OCI-M2 (cell line): ENCODE results near the gene NPHP4.
"Not testable (repeated sequence)": the region's sequence is repeated elsewhere in the genome, so short reads cannot be mapped to it uniquely, and the experiment has no call there.

ENCODE experiments used
- DNase-seq: peaks from one replicate; lab custom pipeline; 2025; ENCODE audit not compliant: unreplicated experiment; lab: John Stamatoyannopoulos, UW

The NPHP4 gene

DNA sequence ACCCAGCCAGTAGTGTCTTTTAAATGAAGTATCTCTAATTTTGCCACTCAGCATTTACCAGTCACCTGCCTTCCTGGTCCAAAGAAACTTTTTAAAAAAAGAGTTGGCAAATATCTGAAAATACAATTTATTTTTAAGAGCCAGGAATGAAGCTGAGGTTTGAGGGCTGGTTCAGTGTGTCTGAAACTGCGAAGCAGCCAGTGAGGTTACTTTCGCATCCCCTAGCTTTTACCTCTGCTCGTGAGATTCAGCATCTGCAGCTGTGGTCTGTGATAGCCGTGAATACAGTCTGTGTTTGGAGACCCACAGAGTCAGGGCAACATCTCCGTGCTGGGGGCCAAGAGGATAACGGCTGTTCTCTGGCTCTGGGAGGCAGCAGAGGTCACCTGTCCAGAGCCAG, 32.2 kb upstream of the NPHP4 start:
- DNase-seq, result no peak

DNA sequence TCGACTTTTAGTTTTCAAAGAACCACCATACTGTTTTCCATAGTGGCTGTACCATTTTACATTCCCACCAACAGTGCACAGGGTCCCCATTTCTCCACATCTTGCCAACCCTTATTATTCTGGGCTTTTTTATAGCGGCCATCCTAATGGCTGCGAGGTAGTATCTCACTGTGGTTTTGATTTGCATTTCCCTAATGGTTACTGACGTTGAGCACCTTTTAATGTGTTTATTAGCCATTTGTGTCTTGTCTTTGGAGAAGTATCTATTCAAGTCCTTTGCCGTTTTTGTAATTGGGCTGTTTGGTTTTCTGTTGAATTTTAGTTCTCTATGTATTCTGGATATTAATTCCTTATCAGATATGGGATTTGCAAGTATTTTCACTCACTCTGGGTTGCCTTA, 31.1 kb upstream of the NPHP4 start:
- no peak for DNase-seq

DNA sequence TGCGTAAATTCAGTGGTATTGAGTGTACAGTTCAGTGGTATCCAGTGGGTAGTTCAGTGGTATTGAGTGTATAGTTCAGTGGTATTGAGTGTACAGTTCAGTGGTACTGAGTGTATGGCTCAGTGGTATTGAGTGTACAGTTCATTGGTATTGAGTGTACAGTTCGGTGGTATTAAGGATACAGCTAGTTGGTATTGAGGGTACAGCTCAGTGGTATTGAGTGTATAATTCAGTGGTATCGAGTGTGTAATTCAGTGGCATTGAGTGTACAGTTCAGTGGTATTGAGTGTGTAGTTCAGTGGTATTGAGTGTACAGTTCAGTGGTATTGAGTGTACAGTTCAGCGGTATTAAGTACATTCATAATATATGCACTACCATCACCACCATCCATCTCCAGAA, 30.0 kb upstream of the NPHP4 start:
- DNase-seq, result no peak

DNA sequence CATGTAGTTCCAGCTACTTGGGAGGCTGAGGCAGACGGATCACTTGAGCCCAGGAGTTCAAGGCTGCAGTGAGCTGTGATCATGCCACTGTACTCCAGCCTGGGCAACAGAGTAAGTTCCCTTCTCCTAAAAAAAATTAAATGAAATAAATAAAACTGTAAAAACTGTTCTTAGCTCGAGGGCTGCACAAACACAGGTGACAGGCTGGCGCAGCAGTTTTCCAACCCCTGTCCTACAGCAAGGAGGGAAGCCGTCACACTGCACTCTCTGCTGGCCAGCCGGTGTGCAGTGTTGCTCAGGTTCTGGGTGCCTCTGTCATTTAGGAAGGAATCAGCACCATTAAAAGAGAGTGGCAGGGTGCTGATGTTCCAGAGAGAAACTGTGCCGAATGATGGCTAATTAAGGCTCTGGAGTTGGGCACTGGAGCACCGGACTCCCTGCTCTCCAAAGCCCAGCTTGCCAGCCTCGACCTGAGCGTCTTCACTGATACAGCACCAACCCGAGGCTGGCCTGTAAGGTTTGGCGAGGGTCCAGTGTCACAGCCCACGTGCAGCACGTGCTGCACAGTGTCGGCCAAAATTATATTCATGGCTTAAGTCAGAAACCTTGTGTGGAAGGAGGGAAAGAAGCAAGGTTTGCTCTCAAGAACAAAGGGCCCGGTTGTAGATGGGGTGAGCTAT, 27.1 kb upstream of the NPHP4 start:
- no peak for DNase-seq

DNA sequence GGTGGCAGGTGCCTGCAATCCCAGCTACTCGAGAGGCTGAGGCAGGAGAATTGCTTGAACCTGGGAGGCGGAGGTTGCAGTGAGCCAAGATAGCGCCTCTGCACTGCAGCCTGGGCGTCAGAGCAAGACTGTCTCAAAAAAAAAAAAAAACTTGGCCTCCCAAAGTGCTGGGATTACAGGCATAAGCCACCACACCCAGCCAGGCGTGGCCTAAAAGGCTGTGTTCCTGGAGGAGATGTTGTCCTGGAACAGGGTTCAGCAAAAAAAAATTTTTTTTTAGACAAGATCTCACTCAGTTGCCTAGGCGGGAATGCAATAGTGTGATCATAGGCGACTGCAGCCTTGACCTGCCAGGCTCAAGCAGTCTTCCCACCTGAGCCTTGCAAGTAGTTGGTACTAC, 25.4 kb upstream of the NPHP4 start:
- not testable (repeated sequence) for DNase-seq

- DNase-seq, result no peak
Observed at GRCh38 chr1:6016191-6016865, 24.1 kb upstream of the NPHP4 start.

GRCh38 chr1:6014130-6014999, 22.1 kb upstream of the NPHP4 start:
- DNase-seq, result no peak

DNA sequence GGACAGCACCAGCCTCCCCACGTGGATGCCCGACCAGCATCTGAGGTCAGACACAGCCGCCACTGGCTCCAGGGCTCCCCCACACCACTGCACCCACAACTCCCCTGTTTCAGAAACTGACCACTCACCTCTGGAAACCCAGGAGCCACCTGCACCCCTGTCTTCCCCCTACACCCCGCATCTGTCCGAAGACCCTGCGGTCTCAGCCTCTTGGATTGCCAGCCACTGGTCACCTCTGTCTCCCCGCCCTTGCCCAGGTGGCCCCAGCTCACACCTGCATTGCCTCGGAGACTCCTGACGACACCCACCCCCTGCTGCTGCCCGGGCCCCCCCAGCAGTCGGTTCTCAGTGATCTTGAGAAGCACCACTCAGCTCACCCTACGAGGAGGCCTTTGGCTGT, 21.3 kb upstream of the NPHP4 start:
- DNase-seq, result no peak

DNA sequence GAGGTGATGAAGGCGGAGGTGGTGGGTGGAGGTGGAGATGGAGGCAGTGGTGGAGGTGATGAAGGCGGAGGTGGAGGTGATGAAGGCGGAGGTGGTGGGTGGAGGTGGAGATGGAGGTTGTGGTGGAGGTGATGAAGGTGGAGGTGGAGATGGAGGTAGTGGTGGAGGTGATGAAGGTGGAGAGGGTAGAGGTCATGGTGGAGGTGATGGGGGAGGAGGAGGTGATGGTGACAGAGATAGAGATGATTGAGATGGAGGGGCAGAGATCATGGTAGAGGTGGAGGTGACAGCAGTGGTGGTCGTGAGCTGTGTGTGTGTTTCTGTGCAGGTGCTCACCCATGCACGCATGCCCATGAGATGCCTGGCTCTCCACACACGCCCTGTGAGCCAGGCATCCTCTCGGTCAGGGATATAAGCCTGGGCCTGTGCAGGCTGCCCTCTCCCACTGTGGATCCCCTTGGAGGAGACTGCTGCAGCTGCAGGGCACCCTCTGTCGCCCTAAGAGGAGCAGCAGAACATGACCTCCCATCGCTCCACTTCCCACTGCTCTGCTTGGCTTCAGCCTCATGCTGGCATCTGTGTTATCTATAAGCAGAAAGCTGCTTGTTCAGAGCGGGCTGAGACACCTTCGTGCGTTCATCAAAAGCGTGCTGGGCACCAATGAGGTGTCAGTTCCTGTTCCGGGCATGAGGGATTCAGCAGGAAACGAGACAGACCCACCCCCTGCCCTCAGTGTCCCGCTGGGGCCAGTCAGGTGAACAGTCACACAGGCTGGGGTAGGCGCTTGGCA, 20.5 kb upstream of the NPHP4 start:
- DNase-seq, result no peak

DNA sequence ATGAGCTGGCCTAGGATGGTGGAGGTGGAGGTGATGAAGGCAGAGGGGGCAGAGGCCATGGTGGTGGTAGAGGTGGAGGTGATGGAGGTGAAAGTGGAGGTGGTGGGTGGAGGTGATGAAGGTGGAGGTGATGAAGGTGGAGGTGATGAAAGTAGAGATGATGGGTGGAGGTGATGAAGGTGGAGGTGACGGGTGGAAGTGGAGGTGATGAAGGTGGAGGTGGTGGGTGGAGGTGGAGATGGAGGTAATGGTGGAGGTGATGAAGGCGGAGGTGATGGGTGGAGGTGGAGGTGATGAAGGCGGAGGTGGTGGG, 19.7 kb upstream of the NPHP4 start:
- no peak for DNase-seq

DNA sequence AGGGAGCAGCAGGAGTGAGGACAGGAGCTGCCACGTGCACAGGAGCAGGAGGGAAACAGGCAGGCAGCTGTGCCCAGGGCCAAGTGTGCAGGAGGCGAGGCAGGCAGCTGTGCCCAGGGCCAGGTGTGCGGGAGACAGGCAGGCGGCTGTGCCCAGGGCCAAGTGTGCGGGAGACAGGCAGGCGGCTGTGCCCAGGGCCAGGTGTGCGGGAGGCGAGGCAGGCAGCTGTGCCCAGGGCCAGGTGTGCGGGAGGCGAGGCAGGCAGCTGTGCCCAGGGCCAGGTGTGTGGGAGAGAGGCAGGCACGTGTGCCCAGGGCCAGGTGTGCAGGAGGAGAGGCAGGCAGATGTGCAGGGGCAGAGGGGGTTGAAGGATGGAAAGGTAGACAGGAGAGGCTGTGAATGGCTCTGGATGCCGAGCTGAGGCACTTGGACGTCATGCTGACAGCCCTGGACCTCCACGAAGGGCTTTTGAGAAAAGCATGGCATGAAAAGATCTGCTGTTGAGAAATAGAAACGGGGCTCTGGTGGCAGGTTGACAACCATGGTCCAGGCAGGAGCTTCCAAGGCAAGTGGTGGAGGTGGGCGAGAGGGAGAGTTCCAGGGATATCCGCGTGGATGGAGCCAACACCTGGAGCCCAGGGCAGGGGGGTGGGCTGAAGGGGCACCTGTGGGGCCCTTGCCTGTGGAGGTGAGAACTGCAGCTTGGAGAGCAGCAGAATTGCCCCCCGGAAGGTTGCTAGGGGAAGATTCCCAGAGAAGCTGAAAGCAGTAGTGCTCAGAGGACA, 19.1 kb upstream of the NPHP4 start:
- DNase-seq, result no peak

DNA sequence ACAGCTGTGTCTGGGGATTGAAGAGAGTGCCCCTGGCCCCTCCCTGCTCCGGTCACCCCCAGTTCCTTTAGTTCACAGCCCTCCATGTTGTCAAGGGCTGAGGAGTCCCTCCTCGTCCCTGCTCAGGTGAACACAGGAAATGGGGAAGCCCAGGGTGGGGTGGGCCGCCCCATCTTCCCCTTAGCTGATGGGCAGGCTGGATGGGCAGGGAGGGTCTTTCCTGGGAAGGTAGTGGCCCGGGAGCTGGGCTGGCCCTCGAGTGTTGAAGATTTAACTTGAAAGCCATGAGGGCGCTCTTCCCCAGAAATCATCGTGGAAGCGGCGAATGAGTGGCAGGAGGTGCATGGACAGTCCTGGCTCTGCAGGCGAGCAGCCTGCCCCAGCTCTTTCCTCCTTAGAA, 18.3 kb upstream of the NPHP4 start:
- DNase-seq, result no peak

GRCh38 chr1:6009120-6010040, 17.2 kb upstream of the NPHP4 start:
- DNase-seq, result no peak

DNA sequence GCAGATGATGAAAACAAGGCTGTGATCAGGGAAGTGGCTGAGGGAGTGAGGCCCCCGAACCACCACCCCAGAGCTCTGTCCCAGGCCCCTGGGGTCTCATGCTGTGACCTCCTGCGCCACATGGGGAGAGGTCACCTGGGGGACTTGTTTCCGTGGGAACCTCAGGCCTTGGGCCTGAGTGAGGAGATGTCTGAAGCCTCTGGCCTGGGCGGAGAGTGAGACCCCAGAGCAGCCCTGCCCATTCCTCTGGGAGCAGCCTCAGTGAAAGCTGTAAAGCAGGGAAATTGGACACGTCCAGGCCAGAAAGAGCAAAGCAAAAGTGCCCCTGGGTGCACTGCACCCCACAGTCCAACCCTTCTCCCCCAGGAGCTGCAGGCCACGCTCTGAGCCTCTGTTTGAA, 16.5 kb upstream of the NPHP4 start:
- no peak for DNase-seq

DNA sequence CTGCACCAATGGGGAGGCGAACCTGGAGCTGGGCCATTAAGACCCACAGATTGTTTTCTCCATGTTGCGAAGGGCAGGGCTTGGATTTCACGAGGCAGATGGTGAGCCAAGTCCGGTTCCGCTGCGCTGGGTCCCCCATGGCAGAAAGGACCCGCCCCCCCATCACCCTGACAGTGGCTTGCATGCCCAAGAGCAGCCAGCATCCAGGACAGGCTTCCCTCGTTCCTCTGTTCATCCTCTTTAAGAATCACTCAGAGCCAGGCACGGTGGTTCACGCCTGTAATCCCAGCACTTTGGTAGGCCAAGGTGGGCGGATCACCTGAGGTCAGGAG, 15.8 kb upstream of the NPHP4 start:
- DNase-seq, result no peak

GRCh38 chr1:6007318-6008083, 15.3 kb upstream of the NPHP4 start:
- no peak for DNase-seq

- DNase-seq, result no peak
Observed at GRCh38 chr1:6006882-6007281, 14.7 kb upstream of the NPHP4 start.

DNA sequence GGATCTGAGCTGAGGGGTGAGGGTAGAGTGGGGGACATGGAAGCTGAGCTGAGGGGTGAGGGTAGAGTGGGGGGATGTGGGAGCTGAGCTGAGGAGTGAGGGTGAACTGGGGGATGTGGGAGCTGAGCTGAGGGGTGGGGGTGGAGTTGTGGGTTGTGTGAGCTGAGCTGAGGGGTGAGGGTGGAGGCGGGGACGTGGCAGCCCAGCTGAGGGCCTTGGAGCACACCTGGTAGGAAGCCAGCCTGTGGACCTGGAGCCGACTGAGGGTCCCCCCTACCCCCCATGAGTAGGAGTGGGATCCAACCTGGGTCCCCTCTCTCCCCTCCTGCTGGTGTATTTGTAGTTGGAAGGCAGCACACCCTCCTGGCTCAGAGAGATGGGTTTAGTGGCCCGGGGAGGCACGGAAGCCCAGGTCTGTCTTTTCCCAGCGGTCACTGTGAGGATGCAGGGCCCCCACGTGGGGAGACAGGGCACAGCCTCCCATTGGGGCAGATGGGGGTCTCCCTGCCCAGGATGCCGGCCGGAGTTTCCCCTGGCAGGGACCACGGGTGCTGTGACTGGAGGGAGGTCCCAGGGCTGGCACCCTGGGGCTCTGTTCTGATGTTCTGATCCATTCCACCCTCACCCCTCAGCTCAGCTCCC, 13.2 kb upstream of the NPHP4 start:
- no peak for DNase-seq
